Tibial nerve (tissue), 4 donors: ENCODE measurements around the gene EGFR. TPM values are rescaled to one million over a fixed set of nuclear protein-coding genes. Genes with fewer than 3 reads are reported as not detected.

Source experiments
- DNase-seq, 2 donors: peaks; one replicate each; pipeline ENCODE4 v3.0.0-alpha.2; 2019; ENCODE audit warnings: low spot score in 2 of 2
- H3K27ac ChIP-seq, 4 donors: fragments of 200-600 bp; sonication (generic) in 3 of 4; one replicate each; pipeline ENCODE4 v1.5.1; 2017 to 2019; ENCODE audit warnings: mild to moderate bottlenecking in 1 of 4
- H3K27me3 ChIP-seq, 2 donors: fragments of 200-600 bp; sonication (generic) in 1 of 2; one replicate each; pipeline versions ENCODE4 v1.5.1 to v1.6.0; 2017 to 2019
- H3K36me3 ChIP-seq, 3 donors: fragments of 200-600 bp; sonication (generic); one replicate each; pipeline ENCODE4 v1.5.1; 2018 to 2019
- H3K4me1 ChIP-seq, 4 donors: fragments of 200-600 bp; sonication (generic) in 3 of 4; one replicate each; pipeline ENCODE4 v1.5.1; 2017 to 2019
- H3K4me3 ChIP-seq, 4 donors: fragments of 200-600 bp; sonication (generic) in 3 of 4; one replicate each; pipeline ENCODE4 v1.5.1; 2017 to 2019; ENCODE audit warnings: mild to moderate bottlenecking in 1 of 4, moderate library complexity in 1 of 4
- H3K9me3 ChIP-seq, 4 donors: fragments of 200-600 bp; sonication (generic) in 3 of 4; one replicate each; pipeline ENCODE4 v1.5.1; 2017 to 2019
- EP300 ChIP-seq, 2 donors: sonication (generic); formaldehyde crosslinking; IDR thresholded peaks; one replicate each; pipeline ENCODE4 v1.6.1; 2017; ENCODE audit warnings: antibody characterized with exemption in 2 of 2, mild to moderate bottlenecking in 1 of 2
- POLR2A ChIP-seq, 2 donors: fragments of 450-650 bp; IDR thresholded peaks; one replicate each; pipeline ENCODE4 v1.6.1; 2017; ENCODE audit warnings: antibody characterized with exemption in 2 of 2, mild to moderate bottlenecking in 2 of 2, moderate library complexity in 2 of 2
- WGBS, 2 donors: methylation state at CpG; one replicate each; pipeline ENCODE4 v1.1.5; 2018; 5-methylcytosine and 5-hydroxymethylcytosine counted together
- total RNA-seq, 4 donors: library from RNA; depleted of rRNA; stranded (reverse); fragments of >200 nt; gene quantifications; one replicate each; pipeline ENCODE4 v1.1.0, GENCODE V29; 2016
- TF ChIP-seq, protein P1 (sequence below), 5 experiments: fragments of 200-600 bp in 3 of 5; fragments of 450-650 bp in 2 of 5; sonication (generic) in 3 of 5; IDR thresholded peaks; one replicate each; pipeline ENCODE4 v1.5.1; 2016 to 2019; ENCODE audit warnings: antibody characterized with exemption in 5 of 5, mild to moderate bottlenecking in 3 of 5, moderate library complexity in 2 of 5

EGFR gene
- total RNA-seq, 4 donors from 2014 or later, result 72.3 to 136 (median 127) TPM

DNA sequence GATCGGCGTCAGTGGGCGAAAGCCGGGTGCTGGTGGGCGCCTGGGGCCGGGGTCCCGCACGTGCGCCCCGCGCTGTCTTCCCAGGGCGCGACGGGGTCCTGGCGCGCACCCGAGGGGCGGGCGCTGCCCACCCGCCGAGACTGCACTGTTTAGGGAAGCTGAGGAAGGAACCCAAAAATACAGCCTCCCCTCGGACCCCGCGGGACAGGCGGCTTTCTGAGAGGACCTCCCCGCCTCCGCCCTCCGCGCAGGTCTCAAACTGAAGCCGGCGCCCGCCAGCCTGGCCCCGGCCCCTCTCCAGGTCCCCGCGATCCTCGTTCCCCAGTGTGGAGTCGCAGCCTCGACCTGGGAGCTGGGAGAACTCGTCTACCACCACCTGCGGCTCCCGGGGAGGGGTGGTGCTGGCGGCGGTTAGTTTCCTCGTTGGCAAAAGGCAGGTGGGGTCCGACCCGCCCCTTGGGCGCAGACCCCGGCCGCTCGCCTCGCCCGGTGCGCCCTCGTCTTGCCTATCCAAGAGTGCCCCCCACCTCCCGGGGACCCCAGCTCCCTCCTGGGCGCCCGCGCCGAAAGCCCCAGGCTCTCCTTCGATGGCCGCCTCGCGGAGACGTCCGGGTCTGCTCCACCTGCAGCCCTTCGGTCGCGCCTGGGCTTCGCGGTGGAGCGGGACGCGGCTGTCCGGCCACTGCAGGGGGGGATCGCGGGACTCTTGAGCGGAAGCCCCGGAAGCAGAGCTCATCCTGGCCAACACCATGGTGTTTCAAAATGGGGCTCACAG lies 1.1 kb downstream of the EGFR start:
- peaks cover 0 to 15% of the 10 kb centered on the region in 2 donors for H3K27me3 ChIP-seq
- WGBS, 2 donors, result 1 to 3% methylated on average over 40 to 44 of the region's 78 CpGs
- no peaks in the 10 kb centered on the region for H3K9me3 ChIP-seq
- TF ChIP-seq, protein P1, sequence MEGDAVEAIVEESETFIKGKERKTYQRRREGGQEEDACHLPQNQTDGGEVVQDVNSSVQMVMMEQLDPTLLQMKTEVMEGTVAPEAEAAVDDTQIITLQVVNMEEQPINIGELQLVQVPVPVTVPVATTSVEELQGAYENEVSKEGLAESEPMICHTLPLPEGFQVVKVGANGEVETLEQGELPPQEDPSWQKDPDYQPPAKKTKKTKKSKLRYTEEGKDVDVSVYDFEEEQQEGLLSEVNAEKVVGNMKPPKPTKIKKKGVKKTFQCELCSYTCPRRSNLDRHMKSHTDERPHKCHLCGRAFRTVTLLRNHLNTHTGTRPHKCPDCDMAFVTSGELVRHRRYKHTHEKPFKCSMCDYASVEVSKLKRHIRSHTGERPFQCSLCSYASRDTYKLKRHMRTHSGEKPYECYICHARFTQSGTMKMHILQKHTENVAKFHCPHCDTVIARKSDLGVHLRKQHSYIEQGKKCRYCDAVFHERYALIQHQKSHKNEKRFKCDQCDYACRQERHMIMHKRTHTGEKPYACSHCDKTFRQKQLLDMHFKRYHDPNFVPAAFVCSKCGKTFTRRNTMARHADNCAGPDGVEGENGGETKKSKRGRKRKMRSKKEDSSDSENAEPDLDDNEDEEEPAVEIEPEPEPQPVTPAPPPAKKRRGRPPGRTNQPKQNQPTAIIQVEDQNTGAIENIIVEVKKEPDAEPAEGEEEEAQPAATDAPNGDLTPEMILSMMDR (IDR thresholded peaks at IDR 0.05), result no peak
- TF ChIP-seq EP300 (IDR thresholded peaks at IDR 0.05) (no peak), POLR2A (IDR thresholded peaks at IDR 0.05) (peak in 1 of 2 donors; percentile 6)
- DNase-seq, result no peak
- H3K27ac ChIP-seq, result peak overlapping the region; percentile 86 to 97 (median 90)
- H3K36me3 ChIP-seq, result no peaks in the 10 kb centered on the region
- H3K4me3 ChIP-seq, result peak overlapping the region; percentile 56 to 75 (median 65)
- H3K4me1 ChIP-seq, result peaks cover 0 to 25% (median 0%) of the 10 kb centered on the region in 4 donors

DNA sequence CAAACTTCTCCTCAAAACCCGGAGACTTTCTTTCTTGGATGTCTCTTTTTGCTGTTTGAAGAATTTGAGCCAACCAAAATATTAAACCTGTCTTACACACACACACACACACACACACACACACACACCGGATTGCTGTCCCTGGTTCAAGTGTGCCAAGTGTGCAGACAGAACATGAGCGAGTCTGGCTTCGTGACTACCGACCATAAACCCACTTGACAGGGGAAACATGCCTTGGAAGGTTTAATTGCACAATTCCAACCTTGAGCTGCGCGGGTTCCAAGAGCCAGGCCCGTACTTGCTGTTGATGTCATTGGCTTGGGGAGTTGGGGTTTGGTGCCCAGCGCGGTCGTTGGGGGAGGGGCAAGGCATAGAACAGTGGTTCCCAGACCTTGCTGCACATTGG lies 1.7 kb downstream of the EGFR start:
- DNase-seq, result peak; percentile 56 to 63
- peak overlapping the region; percentile 56 to 75 (median 65) for H3K4me3 ChIP-seq
- H3K27ac ChIP-seq, result peak overlapping the region; percentile 86 to 97 (median 90)
- no peaks in the 10 kb centered on the region for H3K36me3 ChIP-seq
- H3K9me3 ChIP-seq, result no peaks in the 10 kb centered on the region
- WGBS, 2 donors, result 47 to 54% methylated on average over 11 of the region's 11 CpGs
- TF ChIP-seq, protein P1 (IDR thresholded peaks at IDR 0.05), result no peak
- TF ChIP-seq EP300 (IDR thresholded peaks at IDR 0.05), result peak in 1 of 2 donors; percentile 49
- H3K4me1 ChIP-seq, result peaks cover 0 to 30% (median under 1%) of the 10 kb centered on the region in 4 donors
- H3K27me3 ChIP-seq, result peaks cover 0 to 15% of the 10 kb centered on the region in 2 donors

DNA sequence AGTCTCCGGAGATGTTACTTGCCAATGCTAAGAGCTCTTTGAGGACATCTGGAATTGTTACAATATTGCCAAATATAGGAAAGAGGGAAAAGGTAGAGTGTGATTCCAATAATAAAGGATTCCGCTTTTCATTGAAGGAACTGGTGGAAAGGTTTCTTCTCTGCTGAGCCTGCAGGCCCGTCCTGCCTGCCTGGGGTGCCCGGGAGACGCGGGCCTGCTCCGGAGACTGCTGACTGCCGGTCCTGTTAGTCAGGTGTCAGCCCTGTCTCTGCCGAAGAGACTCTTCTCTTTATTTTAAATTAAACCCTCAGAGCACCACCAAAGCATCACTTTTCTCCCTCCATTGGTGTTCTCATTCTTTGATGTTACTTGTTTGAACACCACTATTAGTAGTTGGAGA lies 2.2 kb downstream of the EGFR start:
- WGBS, 2 donors, result 59 to 70% methylated on average over 9 of the region's 9 CpGs
- no peaks in the 10 kb centered on the region for H3K36me3 ChIP-seq
- H3K4me1 ChIP-seq, result peaks cover 0 to 35% (median 3%) of the 10 kb centered on the region in 4 donors
- H3K27me3 ChIP-seq, result peaks cover 0 to 15% of the 10 kb centered on the region in 2 donors
- no peaks in the 10 kb centered on the region for H3K9me3 ChIP-seq
- TF ChIP-seq, protein P1 (IDR thresholded peaks at IDR 0.05), result no peak
- TF ChIP-seq EP300 (IDR thresholded peaks at IDR 0.05) (no peak), POLR2A (IDR thresholded peaks at IDR 0.05) (no peak)
- peak overlapping the region; percentile 86 to 97 (median 90) for H3K27ac ChIP-seq
- DNase-seq, result no peak
- H3K4me3 ChIP-seq, result peak overlapping the region in 3 of 4 donors; percentile 14 to 75 (median 63)

DNA sequence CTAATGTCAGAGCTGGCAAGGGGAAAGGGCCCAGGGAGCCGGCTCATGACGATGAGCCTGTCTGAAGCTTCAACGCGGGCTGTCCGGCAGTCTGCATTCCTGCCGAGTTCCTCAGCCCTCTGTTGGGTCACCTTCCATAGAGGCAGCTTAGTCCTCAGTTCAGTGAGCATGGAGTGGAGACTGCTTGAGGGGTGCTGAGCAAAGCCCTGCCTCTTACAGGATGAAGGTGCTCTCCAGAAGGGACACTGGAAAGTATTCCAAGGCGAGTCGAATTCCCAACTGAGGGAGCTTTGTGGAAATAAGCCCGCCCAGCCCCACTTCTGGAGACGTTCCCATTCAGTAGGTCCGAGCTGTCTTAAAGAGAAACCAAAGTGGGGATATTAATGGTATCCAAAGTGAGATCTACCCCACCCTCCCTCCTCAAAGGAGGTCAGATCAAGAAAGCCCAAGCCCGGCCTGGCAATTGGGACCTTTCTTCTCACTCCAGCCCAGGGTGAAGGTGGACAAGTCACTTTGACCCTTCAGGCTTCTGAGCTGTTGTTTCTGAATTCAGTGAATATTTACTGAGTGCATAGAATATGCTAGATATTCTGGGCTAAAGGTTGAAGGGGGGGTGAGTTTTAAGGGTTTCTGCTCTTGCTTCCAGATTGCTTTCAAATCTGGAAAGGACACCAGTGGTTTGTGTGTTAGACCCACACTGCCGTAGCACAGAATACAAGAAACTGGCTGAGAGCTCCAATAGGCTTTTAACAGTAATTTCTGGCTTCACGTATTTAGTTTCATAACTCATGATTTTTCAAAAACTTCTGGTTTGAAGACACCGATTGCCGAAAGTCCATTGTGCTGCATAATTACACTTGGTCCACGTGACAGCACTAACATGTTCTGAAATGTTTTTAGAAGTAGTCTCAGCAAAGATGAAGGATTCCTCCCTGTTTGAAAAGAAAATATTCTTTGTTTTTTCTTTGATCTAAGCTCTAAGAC lies 3.5 kb downstream of the EGFR start:
- 51 to 54% methylated on average over 17 of the region's 17 CpGs for WGBS, 2 donors

More for the DNA sequence above, 3.5 kb downstream of the EGFR start:
- Histone ChIP-seq H3K27ac (peak overlapping the region; percentile 86 to 97 (median 90)), H3K9me3 (no peaks in the 10 kb centered on the region), H3K36me3 (no peaks in the 10 kb centered on the region), H3K4me1 (peaks cover 0 to 47% (median 7%) of the 10 kb centered on the region in 4 donors), H3K27me3 (peaks cover 0 to 15% of the 10 kb centered on the region in 2 donors), H3K4me3 (peak overlapping the region; percentile 14 to 75 (median 41))
- TF ChIP-seq, protein P1 (IDR thresholded peaks at IDR 0.05), result no peak
- TF ChIP-seq EP300 (IDR thresholded peaks at IDR 0.05), result peak in 1 of 2 donors; percentile 29
- no peak for TF ChIP-seq POLR2A (IDR thresholded peaks at IDR 0.05)
- DNase-seq, result no peak
